Stomach (tissue), 9 donors: ENCODE measurements around the gene IQSEC1. TPM values are rescaled to one million over a fixed set of nuclear protein-coding genes. Genes with fewer than 3 reads are reported as not detected.

Experiments used
- DNase-seq, 2 donors: peaks; one replicate each; pipeline versions ENCODE4 v3.0.0 to v3.0.0-alpha.2; 2013 to 2019
- H3K27ac ChIP-seq, 5 donors: fragments of 200-600 bp in 4 of 5; sonication (generic) in 4 of 5; one replicate each; pipeline ENCODE4 v1.5.1; 2013 to 2019; ENCODE audit warnings: mild to moderate bottlenecking in 1 of 5, moderate library complexity in 1 of 5
- H3K27me3 ChIP-seq, 3 donors: fragments of 200-600 bp; sonication (generic); one replicate each; pipeline ENCODE4 v1.5.1; 2017 to 2019; ENCODE audit warnings: mixed run types in 1 of 3
- H3K36me3 ChIP-seq, 4 donors: fragments of 200-600 bp; sonication (generic); 1 replicate in 3 of 4; 2 replicates in 1 of 4; pipeline ENCODE4 v1.5.1; 2016 to 2019
- H3K4me1 ChIP-seq, 4 donors: fragments of 200-600 bp; sonication (generic); one replicate each; pipeline ENCODE4 v1.5.1; 2016 to 2019
- H3K4me3 ChIP-seq, 4 donors: fragments of 200-600 bp; sonication (generic) in 3 of 4; one replicate each; pipeline ENCODE4 v1.5.1; 2016 to 2019; ENCODE audit warnings: mild to moderate bottlenecking in 1 of 4
- H3K9me3 ChIP-seq, 4 donors: fragments of 200-600 bp; sonication (generic); one replicate each; pipeline ENCODE4 v1.5.1; 2016 to 2019
- EP300 ChIP-seq: sonication (generic); formaldehyde crosslinking; IDR thresholded peaks from one replicate; pipeline ENCODE4 v1.6.1; 2017; ENCODE audit warnings: antibody characterized with exemption
- POLR2A ChIP-seq, 4 donors: fragments of 450-650 bp; IDR thresholded peaks; one replicate each; pipeline ENCODE4 v1.6.1; 2016; ENCODE audit warnings: antibody characterized with exemption in 4 of 4, control low read depth in 2 of 4, mild to moderate bottlenecking in 1 of 4, moderate library complexity in 1 of 4
- POLR2AphosphoS5 ChIP-seq, 3 donors: sonication (generic); formaldehyde crosslinking; IDR thresholded peaks; one replicate each; pipeline ENCODE4 v1.6.1; 2016; ENCODE audit warnings: antibody characterized with exemption in 3 of 3
- WGBS, 5 donors: extraction: QIAGEN DNeasy Blood & Tissue Kit in 3 of 5; methylation state at CpG; one replicate each; pipeline versions ENCODE4 v1.1.5 to v1.1.7; 2013 to 2018; 5-methylcytosine and 5-hydroxymethylcytosine counted together
- intact Hi-C: fragments of 100-400 bp; cut with DNase I; formaldehyde crosslinking; loops from one replicate; pipeline ENCODE4 v1.15.1; 2023; ENCODE audit warnings: low total_unique reads
- polyA plus RNA-seq, 3 donors: library from polyadenylated mRNA; stranded (reverse); fragments of 200-250 nt; gene quantifications; one replicate each; pipeline ENCODE4 v1.2.3, GENCODE V29; 2013
- total RNA-seq, 5 donors: library from RNA; depleted of rRNA; stranded (reverse); fragments of >200 nt; gene quantifications; one replicate each; pipeline versions ENCODE4 v1.1.0 to v1.2.3, GENCODE V29; 2014 to 2016
- TF ChIP-seq, protein P1 (sequence below), 7 experiments: fragments of 450-650 bp in 4 of 7; fragments of 200-600 bp in 3 of 7; sonication (generic) in 3 of 7; IDR thresholded peaks; one replicate each; pipeline ENCODE4 v1.5.1; 2016 to 2019; ENCODE audit warnings: antibody characterized with exemption in 7 of 7, control low read depth in 2 of 7, mild to moderate bottlenecking in 1 of 7
- donor health status: healthy with polysubstance abuse.
- donor health status: Bipolar disorder and iron deficiency.
- donor health status: healthy.

The IQSEC1 gene
- total and polyA plus RNA-seq, 8 donors, result 6.7 to 46.9 (median 20.8) TPM

DNA sequence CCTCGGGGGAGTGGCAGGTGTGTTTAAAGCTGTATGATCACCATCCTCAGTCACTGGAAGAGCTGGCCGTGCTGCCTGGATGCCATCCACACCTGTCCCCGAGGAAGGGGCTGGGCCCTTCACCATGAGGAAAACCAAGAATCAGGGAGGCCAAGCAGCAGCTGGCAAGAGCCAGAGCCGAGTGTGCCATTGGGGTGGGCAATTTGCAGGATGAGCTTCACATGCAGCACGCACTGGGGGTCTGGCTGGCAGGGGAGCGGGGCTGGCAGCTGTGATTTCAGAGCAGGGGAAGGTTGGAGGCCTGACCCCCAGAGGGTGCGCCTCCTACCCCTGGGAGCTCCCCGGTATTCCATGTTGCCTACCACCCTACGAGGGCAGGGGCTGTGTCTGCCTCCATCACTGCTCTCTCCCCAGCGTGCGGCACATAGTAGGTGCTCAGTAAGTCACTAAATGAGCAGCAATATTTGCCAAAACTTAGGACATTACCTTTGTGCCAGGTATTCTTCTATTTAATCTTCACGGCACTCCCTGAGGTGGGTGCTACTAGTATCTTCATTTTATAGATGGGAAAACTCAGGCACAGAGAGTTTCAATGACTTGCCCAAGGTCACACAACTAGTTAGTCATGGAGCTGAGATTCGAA, 30.3 kb upstream of the IQSEC1 start:
- H3K27me3 ChIP-seq, result no peaks in the 10 kb centered on the region
- 79 to 87% (median 82%) methylated on average over 9 to 13 of the region's 13 CpGs for WGBS, 5 donors

DNA sequence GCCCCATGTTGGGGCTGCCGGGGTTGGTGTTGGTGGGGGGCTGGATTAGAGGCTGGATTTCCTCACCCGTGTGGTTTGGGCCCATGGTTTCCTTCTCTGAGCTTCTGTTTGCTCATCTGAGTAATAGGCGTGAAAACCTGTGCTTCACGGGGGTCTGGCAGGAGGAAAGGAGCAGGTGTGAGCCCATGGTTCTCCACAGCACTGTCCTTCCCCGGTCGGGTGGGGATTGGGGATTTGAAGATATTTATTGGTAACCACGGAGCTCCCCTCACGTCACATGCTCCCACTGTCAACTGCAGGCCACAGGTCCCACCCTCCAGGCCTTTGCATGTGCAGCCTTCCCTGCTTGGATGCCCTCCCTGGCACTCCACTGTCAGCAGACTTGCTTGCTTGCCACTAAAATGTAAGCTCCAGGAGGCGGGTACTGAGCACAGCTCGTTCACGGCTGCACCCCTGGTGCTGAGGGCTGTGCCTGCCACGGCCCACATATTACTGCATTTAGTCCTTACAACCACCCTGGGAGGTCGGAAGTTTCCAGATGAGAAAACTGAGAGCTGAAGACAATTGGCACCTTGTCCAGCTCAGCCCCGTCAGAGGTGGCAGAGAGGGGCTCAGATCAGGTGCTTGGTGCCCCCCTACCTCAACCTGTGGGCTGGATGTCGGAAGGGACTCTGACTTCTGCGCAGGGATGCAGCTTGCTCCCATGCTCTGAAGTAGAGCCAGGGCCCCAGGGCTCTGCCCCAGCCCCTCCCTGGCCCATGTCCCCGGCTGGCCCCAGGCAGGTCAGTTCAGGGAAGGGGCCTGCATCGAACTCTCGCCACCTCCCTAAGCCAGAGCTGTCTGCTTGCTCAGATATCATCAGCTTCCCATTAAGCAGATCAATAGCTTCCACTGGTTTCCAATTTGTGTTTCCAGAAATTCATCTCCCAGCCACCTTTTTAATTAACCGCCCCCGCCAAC, 29.4 kb upstream of the IQSEC1 start:
- Histone ChIP-seq H3K27ac (no peak overlapping the region), H3K9me3 (no peaks in the 10 kb centered on the region), H3K4me1 (no peaks in the 10 kb centered on the region), H3K4me3 (no peak overlapping the region), H3K27me3 (no peaks in the 10 kb centered on the region), H3K36me3 (no peaks in the 10 kb centered on the region)
- TF ChIP-seq, protein P1, sequence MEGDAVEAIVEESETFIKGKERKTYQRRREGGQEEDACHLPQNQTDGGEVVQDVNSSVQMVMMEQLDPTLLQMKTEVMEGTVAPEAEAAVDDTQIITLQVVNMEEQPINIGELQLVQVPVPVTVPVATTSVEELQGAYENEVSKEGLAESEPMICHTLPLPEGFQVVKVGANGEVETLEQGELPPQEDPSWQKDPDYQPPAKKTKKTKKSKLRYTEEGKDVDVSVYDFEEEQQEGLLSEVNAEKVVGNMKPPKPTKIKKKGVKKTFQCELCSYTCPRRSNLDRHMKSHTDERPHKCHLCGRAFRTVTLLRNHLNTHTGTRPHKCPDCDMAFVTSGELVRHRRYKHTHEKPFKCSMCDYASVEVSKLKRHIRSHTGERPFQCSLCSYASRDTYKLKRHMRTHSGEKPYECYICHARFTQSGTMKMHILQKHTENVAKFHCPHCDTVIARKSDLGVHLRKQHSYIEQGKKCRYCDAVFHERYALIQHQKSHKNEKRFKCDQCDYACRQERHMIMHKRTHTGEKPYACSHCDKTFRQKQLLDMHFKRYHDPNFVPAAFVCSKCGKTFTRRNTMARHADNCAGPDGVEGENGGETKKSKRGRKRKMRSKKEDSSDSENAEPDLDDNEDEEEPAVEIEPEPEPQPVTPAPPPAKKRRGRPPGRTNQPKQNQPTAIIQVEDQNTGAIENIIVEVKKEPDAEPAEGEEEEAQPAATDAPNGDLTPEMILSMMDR (IDR thresholded peaks at IDR 0.05), result no peak
- TF ChIP-seq EP300, result no peak
- no peak for TF ChIP-seq POLR2AphosphoS5 (IDR thresholded peaks at IDR 0.05)
- TF ChIP-seq POLR2A (IDR thresholded peaks at IDR 0.05), result no peak
- no peak for DNase-seq
- intact Hi-C loops, result no loop called here
- 69 to 82% (median 81%) methylated on average over 19 to 21 of the region's 21 CpGs for WGBS, 5 donors

More for the DNA sequence above, 30.3 kb upstream of the IQSEC1 start:
- no peaks in the 10 kb centered on the region for H3K36me3 ChIP-seq
- H3K27ac ChIP-seq, result no peak overlapping the region
- no peaks in the 10 kb centered on the region for H3K4me1 ChIP-seq
- H3K9me3 ChIP-seq, result no peaks in the 10 kb centered on the region
- intact Hi-C loops, result no loop called here
- TF ChIP-seq POLR2A (IDR thresholded peaks at IDR 0.05), result no peak
- TF ChIP-seq, protein P1 (IDR thresholded peaks at IDR 0.05), result no peak
- no peak for TF ChIP-seq POLR2AphosphoS5 (IDR thresholded peaks at IDR 0.05)
- TF ChIP-seq EP300, result no peak
- no peak for DNase-seq
- no peak overlapping the region for H3K4me3 ChIP-seq

DNA sequence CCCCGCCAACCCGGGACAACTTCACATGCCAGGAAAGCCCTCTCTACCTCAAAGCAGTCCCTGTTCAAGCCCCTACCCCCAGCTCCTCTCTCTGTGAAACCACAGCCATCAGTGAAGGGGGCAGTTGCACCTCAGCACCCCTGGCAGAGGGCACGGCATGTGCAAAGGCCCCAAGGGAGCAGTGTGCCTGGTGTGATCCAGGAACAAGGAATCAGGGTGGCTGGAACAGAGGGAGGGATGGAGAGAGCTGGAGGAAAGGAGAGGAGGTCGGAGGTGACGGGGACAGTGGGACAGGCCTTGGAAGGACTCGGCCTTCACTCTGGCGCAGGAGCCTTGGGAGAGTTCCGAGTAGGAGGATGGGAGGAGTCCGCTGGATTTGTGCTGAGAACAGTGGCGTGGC, 26.5 kb upstream of the IQSEC1 start:
- no peak for DNase-seq
- no peak overlapping the region for H3K4me3 ChIP-seq
- H3K27me3 ChIP-seq, result peaks cover 0 to 4% (median 0%) of the 10 kb centered on the region in 3 donors
- no peaks in the 10 kb centered on the region for H3K36me3 ChIP-seq
- no peaks in the 10 kb centered on the region for H3K4me1 ChIP-seq
- H3K27ac ChIP-seq, result no peak overlapping the region
- 87 to 92% (median 91%) methylated on average over 9 to 10 of the region's 10 CpGs for WGBS, 5 donors
- intact Hi-C loops, result loop anchor here (10.0 kb wide), 1 partner anchor 555 kb away; no protein-coding TSS in a partner anchor
- no peaks in the 10 kb centered on the region for H3K9me3 ChIP-seq
- TF ChIP-seq POLR2A (IDR thresholded peaks at IDR 0.05) (no peak), EP300 (no peak), POLR2AphosphoS5 (IDR thresholded peaks at IDR 0.05) (no peak)
- TF ChIP-seq, protein P1 (IDR thresholded peaks at IDR 0.05), result no peak

DNA sequence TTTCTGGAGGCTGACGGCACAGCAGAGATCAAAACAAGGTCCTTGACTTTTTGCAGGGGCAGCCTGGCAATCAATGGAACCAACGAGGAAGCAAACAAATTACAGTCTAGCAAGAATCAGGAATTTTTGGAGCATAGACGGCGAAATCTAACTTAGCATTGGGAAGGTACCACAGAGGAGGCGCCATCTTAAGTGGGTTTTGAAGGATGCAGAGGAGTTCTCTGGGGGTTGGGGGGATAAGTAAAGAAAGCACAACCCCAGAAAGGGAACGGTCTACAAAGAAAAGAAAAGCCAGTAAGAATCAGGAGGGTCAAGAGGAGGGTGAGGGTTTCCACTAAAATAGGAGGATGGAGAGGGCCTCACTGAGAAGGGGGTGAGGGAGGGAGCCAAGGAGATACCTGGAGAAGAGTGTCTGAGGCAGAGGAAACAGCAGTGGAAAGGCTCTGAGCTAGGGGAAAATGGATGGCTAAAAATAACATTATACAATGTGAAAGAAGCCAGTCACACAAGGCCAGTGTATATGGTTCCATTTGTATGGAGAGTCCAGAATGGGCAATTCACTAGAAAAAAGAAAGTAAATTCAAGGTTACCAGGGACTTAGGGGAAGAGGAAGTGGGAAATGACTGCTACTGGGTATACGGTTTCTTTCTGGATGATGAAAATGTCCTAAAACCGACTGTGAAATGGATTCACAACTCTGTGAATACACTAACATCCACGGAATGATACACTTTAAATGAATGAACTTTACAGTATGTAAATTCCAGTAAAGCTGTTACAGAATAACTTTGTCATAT, 25.2 kb upstream of the IQSEC1 start:
- intact Hi-C loops, result loop anchor here (10.0 kb wide), 1 partner anchor 556 kb away; no protein-coding TSS in a partner anchor
- Histone ChIP-seq H3K9me3 (no peaks in the 10 kb centered on the region), H3K27me3 (peaks cover 0 to 4% (median 0%) of the 10 kb centered on the region in 3 donors), H3K27ac (no peak overlapping the region), H3K4me3 (no peak overlapping the region), H3K36me3 (no peaks in the 10 kb centered on the region), H3K4me1 (no peaks in the 10 kb centered on the region)
- 84 to 87% (median 85%) methylated on average over 9 of the region's 9 CpGs for WGBS, 5 donors
- TF ChIP-seq EP300, result no peak
- no peak for TF ChIP-seq POLR2AphosphoS5 (IDR thresholded peaks at IDR 0.05)
- TF ChIP-seq, protein P1 (IDR thresholded peaks at IDR 0.05), result no peak
- TF ChIP-seq POLR2A (IDR thresholded peaks at IDR 0.05), result no peak
- no peak for DNase-seq
